Panc1 (cell line): ENCODE data around the gene AGBL3. TPM values are rescaled to one million over a fixed set of nuclear protein-coding genes. Genes with fewer than 3 reads are reported as not detected.

ENCODE experiments used
- ATAC-seq: fragments of 200-7000 bp; cut with Tn5 transposase; 2 replicates; pipeline ENCODE4 v1.9.1; 2020; ENCODE audit warnings: mild to moderate bottlenecking, moderate library complexity
- BruUV-seq: library from RNA; stranded (reverse); fragments of 400-500 nt; replicated peaks from 2 replicates; lab custom pipeline; 2021; lab: Mats Ljungman, UMichigan
- CTCF ChIA-PET: fragments of 300-600 bp; sonication (Branson Sonifier 250); formaldehyde crosslinking; loops from one replicate; lab custom pipeline; 2022; ENCODE audit warnings: antibody characterized with exemption; lab: Charles Lee
- POLR2A ChIA-PET: fragments of 300-600 bp; sonication (Branson Sonifier 250); formaldehyde crosslinking; loops from one replicate; lab custom pipeline; 2022; ENCODE audit warnings: antibody characterized with exemption; lab: Charles Lee
- DNase-seq: peaks from one replicate; pipeline ENCODE4 v3.0.0-alpha.2; 2010; ENCODE audit warnings: low read depth, low spot score
- H3K27ac ChIP-seq: 2 replicates; pipeline ENCODE4 v1.5.1; 2011; ENCODE audit warnings: mild to moderate bottlenecking, low read length, inconsistent platforms
- H3K27me3 ChIP-seq: fragments of 200-500 bp; sonication (Bioruptor generic); 2 replicates; pipeline ENCODE4 v1.6.0; 2014; ENCODE audit warnings: low read length, inconsistent platforms; ENCODE audit not compliant: control insufficient read depth, insufficient read depth
- H3K36me3 ChIP-seq: fragments of 200-500 bp; sonication (Bioruptor generic); 2 replicates; pipeline ENCODE4 v1.5.1; 2014; ENCODE audit warnings: inconsistent platforms, mild to moderate bottlenecking, low read length, moderate library complexity; ENCODE audit not compliant: control insufficient read depth, insufficient read depth
- H3K4me1 ChIP-seq: 2 replicates; pipeline ENCODE4 v1.5.1; 2011; ENCODE audit warnings: inconsistent platforms, mild to moderate bottlenecking, low read length, moderate library complexity; ENCODE audit not compliant: control insufficient read depth, insufficient read depth
- H3K4me3 ChIP-seq, 2 experiments: 2 replicates each; pipeline ENCODE4 v1.5.1; 2011 to 2012; ENCODE audit warnings: low read depth in 2 of 2, low read length in 2 of 2, mild to moderate bottlenecking in 2 of 2, inconsistent platforms in 1 of 2, moderate library complexity in 1 of 2
- H3K9me3 ChIP-seq: fragments of 200-500 bp; sonication (Bioruptor generic); 2 replicates; pipeline ENCODE4 v1.5.1; 2014; ENCODE audit warnings: low read depth, mild to moderate bottlenecking, inconsistent platforms, low read length, moderate library complexity; ENCODE audit not compliant: control insufficient read depth, insufficient read depth
- POLR2AphosphoS5 ChIP-seq: IDR thresholded peaks from 2 replicates; pipeline ENCODE4 v1.6.1; 2012; ENCODE audit warnings: mild to moderate bottlenecking, low read depth, low read length, moderate library complexity
- REST ChIP-seq, 2 experiments: IDR thresholded peaks; 2 replicates each; pipeline ENCODE4 v1.6.1; 2011 to 2012; ENCODE audit warnings: low read depth in 2 of 2, control low read depth in 1 of 2, low read length in 1 of 2, mild to moderate bottlenecking in 1 of 2, moderate library complexity in 1 of 2; ENCODE audit not compliant: insufficient read depth in 1 of 2
- SIN3A ChIP-seq: IDR thresholded peaks from 2 replicates; pipeline ENCODE4 v1.6.1; 2012; ENCODE audit warnings: low read depth, mild to moderate bottlenecking, low read length, moderate library complexity, borderline replicate concordance; ENCODE audit not compliant: insufficient read depth
- TCF7L2 ChIP-seq: IDR thresholded peaks from 2 replicates; pipeline ENCODE4 v1.6.1; 2011; ENCODE audit warnings: mild to moderate bottlenecking, low read depth, low read length, inconsistent platforms
- in situ Hi-C: cut with HindIII; loops from 2 replicates; pipeline ENCODE4 v1.10.0; 2016; ENCODE audit warnings: low sequenced_read_pairs, low pct_unique_long_range_greater_than_20kb
- intact Hi-C: fragments of 100-400 bp; cut with micrococcal nuclease; formaldehyde crosslinking; loops from one replicate; pipeline ENCODE4 v1.10.0; 2022; ENCODE audit not compliant: unreplicated experiment
- total RNA-seq: library from RNA; stranded (reverse); gene quantifications from one replicate; pipeline ENCODE4 v1.2.1, GENCODE V29; 2021; ENCODE audit not compliant: unreplicated experiment
- TF ChIP-seq, protein P1 (sequence below): fragments of 450-650 bp; IDR thresholded peaks from 2 replicates; pipeline ENCODE4 v1.5.1; 2017; ENCODE audit warnings: mild to moderate bottlenecking

Gene AGBL3
- total RNA-seq, 1 experiment from 2014 or later: 2.5 TPM

- POLR2A ChIA-PET: no interaction called here
- in situ Hi-C loops: no loop called here
- Histone ChIP-seq H3K36me3 (no peaks in the 10 kb centered on the region), H3K9me3 (peaks cover 9% of the 10 kb centered on the region; the same call in 1 of the 2 replicates), H3K4me1 (peaks cover 15% of the 10 kb centered on the region), H3K27ac (no peak overlapping the region), H3K4me3 (no peak overlapping the region), H3K27me3 (no peaks in the 10 kb centered on the region)
- ATAC-seq (no peak), DNase-seq (no peak)
- no TSS peak for BruUV-seq
- no peak for TF ChIP-seq SIN3A
- intact Hi-C loops: no loop called here
- CTCF ChIA-PET: no interaction called here
Measured at GRCh38 chr7:135151533-135151932, 165.2 kb downstream of the AGBL3 start.

GRCh38 chr7:135152442-135152841, 166.1 kb downstream of the AGBL3 start:
- Histone ChIP-seq H3K4me3 (no peak overlapping the region), H3K27ac (no peak overlapping the region), H3K4me1 (peaks cover 10% of the 10 kb centered on the region), H3K36me3 (no peaks in the 10 kb centered on the region), H3K27me3 (no peaks in the 10 kb centered on the region), H3K9me3 (peaks cover 10% of the 10 kb centered on the region; the same call in 1 of the 2 replicates)
- intact Hi-C loops: no loop called here
- ATAC-seq: no peak
- in situ Hi-C loops: no loop called here
- TF ChIP-seq, protein P1, sequence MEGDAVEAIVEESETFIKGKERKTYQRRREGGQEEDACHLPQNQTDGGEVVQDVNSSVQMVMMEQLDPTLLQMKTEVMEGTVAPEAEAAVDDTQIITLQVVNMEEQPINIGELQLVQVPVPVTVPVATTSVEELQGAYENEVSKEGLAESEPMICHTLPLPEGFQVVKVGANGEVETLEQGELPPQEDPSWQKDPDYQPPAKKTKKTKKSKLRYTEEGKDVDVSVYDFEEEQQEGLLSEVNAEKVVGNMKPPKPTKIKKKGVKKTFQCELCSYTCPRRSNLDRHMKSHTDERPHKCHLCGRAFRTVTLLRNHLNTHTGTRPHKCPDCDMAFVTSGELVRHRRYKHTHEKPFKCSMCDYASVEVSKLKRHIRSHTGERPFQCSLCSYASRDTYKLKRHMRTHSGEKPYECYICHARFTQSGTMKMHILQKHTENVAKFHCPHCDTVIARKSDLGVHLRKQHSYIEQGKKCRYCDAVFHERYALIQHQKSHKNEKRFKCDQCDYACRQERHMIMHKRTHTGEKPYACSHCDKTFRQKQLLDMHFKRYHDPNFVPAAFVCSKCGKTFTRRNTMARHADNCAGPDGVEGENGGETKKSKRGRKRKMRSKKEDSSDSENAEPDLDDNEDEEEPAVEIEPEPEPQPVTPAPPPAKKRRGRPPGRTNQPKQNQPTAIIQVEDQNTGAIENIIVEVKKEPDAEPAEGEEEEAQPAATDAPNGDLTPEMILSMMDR: no peak
- TF ChIP-seq SIN3A (no peak), POLR2AphosphoS5 (no peak), TCF7L2 (no peak), REST (IDR thresholded peaks at IDR 0.05; ENCODE audit: insufficient read depth in 1 of 2, low read depth in 2 of 2, low read length in 1 of 2) (no peak)
- ChIA-PET CTCF (no interaction called here), POLR2A (no interaction called here)
- DNase-seq: no peak
- no TSS peak for BruUV-seq

DNA sequence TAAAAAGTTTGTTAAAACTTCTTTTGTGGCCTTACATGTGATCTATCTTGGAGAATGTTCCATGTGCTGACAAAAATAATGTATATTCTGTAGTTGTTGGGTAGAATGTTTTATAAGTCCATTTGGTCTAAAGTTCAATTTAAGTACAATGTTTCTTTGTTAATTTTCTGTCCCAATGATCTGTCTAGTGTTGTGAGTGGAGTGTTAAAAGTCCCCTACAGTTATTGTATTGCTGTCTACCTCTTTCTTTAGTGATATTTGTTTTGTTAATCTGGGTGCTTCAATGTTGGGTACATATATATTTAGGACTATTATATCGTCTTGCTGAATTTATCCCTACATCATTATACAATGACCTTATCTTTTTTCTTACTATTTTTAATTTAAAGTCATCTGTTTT, 168.4 kb downstream of the AGBL3 start:
- intact Hi-C loops (no loop called here), in situ Hi-C loops (no loop called here)
- H3K9me3 ChIP-seq: peaks cover 10% of the 10 kb centered on the region; the same call in 1 of the 2 replicates
- CTCF ChIA-PET: no interaction called here
- no peak overlapping the region for H3K27ac ChIP-seq
- DNase-seq (no peak), ATAC-seq (no peak)
- H3K4me3 ChIP-seq: no peak overlapping the region
- no peaks in the 10 kb centered on the region for H3K27me3 ChIP-seq
- POLR2A ChIA-PET: no interaction called here
- no peak for TF ChIP-seq REST (IDR thresholded peaks at IDR 0.05; ENCODE audit: insufficient read depth in 1 of 2, low read depth in 2 of 2, low read length in 1 of 2)
- TF ChIP-seq TCF7L2: no peak
- no peak for TF ChIP-seq POLR2AphosphoS5
- TF ChIP-seq, protein P1: no peak
- TF ChIP-seq SIN3A: no peak
- H3K36me3 ChIP-seq: no peaks in the 10 kb centered on the region
- no peaks in the 10 kb centered on the region for H3K4me1 ChIP-seq
- no TSS peak for BruUV-seq
